Measurements from ENCODE around the gene PPFIA1.

Gene PPFIA1

DNA sequence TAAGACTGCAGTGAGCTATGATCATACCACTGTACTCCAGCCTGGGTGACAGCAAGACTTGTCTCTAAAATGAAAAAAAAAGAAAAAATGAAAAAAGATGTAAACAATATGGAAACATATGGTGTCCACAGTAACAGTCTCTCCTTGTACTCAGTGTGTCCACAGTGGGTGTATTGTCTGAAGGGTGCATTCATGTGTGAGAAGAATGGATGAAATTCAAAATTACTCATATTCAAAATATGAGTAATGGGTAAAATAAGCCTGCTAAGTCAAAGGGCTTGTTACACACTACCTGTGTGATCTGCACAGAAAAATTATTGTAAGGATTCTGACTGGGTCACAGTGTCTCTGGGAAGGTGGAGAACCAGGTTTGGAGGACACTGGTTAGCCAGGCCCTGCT, 26.9 kb downstream of the PPFIA1 start:
- DNase-seq (ENCODE audit: low spot score) = no peak

DNA sequence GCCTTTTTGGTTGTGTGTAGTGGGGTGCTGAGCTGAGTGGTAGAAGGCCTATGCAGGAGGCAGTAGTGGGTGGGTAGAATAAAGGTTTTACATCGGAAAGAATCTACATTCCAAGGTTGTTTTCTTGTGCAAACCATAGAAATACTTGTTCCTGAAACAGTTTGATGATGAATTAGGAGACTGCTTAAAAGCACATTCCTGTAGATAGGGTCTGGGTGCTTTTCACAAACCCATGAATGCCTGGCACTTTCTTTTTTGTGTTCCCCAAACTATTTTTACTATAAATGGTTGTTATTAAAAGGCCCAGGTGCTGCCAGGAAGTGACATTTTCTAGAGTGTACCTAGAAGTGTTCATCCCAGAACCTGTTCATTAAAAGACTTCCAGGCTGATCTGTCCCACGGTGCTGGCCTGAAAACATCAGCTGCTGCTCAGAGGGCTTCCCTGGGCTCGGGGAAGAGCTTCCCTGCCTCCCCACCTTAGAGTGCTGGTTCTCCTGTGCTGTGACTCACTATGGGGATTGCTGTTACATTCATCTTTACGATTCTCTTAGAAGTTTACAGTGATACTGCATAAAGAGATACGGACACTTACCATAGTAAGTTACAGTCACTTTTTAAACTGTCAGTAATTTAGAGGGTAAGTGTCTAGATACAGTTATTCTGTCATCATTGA, 27.9 kb downstream of the PPFIA1 start:
- DNase-seq (ENCODE audit: low spot score) = no peak

DNA sequence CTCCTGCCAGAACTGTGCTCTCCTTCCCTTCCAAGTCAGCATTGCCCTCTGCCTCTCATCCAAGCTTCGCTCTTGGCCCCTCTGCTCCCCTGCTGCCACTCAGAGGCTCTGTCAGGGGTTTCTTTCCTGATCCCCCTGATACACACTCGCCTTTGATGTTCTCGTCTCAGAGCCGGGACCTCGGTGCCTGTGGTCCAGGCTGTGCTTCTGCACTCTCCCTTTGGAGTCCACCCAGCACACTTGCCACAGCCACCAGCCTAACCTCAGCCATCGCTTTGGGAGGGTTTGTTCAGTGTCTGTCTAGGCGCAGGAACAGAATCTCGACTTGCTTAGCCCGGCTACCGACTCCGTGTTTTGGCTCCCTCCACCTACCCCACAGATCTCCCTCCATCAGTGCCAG, 29.1 kb downstream of the PPFIA1 start:
- no peak for DNase-seq (ENCODE audit: low spot score)

DNA sequence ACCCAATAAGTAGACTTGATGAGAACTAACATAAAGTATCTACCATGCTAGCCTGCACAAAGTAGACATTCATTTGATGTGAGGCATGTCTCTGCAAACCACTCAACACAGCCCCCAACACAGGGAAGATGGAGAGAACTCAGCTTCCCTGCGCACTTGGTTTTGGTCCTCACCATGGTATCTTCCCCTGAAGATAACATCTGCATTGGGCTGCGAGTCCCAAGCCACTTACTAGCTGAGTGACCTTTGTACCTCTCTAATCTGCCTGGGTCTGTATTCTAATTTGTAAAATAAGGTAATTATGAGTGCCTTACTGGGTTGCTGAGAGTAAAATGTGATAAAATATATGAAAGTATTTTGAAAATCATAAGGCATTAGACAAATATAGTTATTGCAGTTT, 30.7 kb downstream of the PPFIA1 start:
- DNase-seq (ENCODE audit: low spot score) = no peak

DNA sequence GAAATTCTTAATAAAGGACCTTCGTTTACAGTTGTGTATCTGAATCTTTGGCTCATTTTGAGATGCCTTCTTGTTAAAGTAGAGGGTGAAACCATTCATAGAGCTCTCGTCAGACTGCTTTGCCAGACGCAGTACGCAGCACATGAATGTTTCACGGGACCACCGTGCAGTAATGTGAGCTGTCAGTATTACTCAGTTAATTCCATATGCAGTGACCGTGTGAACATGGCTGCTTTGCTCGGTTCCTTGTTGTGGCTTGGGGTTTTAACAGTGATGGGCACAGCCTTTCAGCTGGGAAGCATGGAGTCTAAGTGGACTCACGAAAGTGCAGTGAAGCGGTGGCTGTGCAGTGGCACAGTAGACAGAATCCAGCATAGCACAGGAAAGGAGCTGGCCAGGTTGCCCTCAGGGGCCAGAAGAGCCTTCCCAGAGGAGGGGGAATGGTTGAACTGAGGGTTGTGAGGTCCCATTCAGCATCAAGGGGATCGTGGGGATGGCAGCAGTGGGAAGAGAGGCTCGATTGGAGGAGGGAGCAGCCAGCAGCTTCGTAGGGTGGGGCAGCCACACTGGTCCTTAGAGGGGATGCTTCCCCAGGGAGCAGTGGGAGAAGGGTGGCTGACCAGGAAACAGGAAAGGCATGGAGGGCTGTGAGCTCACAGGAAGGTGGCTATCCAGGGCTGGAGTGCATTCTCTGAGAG, 31.4 kb downstream of the PPFIA1 start:
- no peak for DNase-seq (ENCODE audit: low spot score)

DNA sequence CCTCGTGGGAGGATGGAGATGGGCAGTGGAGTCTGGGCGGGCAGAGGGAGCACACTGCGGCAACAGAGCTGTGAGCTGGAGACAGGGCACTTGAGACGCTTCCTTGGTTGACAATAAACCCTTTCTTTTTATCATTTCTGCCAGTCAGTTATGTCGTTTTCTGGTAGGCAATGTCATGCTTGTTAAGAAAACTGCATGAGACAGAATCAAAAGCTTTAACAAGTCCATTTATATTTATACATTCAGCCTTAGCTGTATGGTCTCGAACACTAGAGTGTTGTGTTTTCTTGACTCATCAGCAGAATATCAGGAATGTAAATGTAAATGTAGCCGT, 31.9 kb downstream of the PPFIA1 start:
- no peak for DNase-seq (ENCODE audit: low spot score)

DNA sequence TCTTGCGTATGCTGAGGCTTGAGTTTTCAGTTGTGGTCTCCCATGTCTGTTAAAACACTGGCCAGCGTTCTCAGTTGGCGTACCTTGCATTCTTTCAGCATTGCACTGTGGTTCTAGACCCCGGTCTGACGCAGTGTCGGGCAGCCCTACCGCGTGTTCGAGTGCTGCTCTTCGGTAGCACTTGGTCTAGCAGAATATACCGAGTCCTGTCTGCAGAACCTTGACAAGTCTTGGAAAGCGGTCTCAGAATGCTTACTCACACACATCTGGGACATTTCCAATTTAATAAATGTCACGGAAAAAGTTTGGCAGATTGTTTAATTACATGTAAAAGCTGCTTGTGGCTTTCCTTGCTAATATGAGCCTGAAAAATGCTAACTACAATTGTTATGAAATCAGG, 32.6 kb downstream of the PPFIA1 start:
- DNase-seq (ENCODE audit: low spot score) = no peak

DNA sequence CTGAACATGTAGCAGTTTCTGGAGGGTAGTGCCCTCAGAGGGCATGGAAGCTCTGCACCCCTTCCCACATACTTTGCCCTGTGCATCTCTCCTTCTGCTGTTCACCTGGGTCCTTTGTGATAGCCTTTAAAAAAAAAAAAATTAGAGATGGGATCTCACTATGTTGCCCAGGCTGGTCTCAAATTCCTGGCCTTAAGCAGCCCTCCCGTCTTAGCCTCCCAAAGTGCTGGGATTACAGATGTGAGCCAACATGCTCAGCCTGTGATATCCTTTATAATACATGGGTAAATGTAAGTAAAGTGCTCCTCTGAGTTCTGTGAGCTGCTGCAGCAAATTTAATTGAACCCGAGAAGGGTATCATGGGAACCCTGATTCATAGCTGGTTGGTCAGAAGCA, 33.7 kb downstream of the PPFIA1 start:
- no peak for DNase-seq (ENCODE audit: low spot score)

DNA sequence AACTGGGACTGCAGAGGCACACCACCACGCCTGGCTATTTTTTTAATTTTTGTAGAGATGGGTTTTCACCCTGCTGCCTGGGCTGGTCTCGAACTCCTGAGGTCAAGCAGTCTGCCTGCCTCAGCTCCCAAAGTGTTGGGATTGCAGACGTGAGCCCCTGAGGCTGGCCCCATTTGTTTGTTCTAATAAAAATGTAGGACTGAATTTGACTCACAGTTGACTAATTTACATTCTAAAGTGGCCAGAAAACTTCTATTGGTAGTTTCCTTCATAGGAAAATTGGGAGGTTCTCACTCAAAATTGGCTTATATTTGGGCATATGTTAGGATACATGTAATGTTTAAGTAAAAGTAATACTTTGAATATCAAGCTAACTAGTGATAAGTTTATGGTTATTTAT, 35.0 kb downstream of the PPFIA1 start:
- DNase-seq (ENCODE audit: low spot score) = no peak

DNA sequence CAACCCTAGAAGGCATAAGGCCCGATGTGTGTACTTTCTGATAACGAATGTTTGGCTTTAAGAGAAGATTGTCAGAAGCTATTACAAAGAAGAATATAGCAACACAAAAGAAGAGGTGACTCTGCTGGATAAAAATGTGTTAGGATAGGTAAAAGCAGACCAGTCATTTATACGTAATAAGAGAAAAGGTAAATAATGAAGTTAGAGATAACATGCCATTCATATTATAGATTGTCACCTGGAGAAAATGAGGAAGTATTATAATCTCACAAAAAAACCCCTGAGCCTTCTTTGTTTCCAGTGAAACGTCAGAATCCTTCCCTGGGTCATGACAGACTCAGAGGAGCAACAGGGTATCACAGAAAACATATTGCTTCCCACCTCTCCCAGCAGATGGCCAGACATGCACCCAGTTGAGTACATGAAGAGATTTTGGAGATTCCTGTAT, 36.1 kb downstream of the PPFIA1 start:
- no peak for DNase-seq (ENCODE audit: low spot score)

DNA sequence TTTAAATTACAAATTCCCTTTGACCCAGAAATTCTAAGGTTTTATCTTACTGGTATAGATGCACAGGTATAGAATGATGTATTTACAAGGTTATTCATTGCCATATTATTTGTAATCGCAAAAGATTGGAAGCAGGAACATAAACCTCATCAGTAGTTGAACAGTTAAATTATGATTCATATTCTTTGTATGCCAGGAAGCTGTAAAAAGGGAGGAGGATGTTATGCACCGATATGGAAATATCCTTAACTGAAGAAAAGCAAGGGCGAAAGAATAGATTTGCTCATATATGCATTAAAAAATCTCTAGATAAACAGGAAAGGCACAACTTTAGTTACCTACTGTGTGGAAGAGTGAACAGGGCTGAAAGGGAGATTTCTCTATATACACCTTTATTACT, 36.7 kb downstream of the PPFIA1 start:
- no peak for DNase-seq (ENCODE audit: low spot score)

DNA sequence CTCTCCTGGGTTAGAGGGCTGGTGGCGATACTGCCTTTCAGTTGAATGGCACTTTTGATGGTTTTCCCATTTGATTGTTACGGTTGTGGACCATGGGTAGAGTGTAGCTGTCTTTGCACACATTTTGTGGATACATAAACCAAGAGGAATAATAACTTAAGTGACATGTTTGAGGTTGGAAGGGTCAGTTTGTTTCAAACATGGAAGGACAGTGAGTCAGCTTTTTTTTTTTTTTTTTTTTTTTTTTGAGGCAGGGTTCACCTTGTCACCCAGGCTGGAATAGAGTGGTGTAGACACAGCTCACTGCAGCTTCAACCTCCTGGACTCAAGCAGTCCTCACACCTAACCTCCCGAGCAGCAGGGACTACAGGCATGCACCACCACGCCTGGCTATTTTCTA, 41.1 kb downstream of the PPFIA1 start:
- no peak for DNase-seq (ENCODE audit: low spot score)

DNA sequence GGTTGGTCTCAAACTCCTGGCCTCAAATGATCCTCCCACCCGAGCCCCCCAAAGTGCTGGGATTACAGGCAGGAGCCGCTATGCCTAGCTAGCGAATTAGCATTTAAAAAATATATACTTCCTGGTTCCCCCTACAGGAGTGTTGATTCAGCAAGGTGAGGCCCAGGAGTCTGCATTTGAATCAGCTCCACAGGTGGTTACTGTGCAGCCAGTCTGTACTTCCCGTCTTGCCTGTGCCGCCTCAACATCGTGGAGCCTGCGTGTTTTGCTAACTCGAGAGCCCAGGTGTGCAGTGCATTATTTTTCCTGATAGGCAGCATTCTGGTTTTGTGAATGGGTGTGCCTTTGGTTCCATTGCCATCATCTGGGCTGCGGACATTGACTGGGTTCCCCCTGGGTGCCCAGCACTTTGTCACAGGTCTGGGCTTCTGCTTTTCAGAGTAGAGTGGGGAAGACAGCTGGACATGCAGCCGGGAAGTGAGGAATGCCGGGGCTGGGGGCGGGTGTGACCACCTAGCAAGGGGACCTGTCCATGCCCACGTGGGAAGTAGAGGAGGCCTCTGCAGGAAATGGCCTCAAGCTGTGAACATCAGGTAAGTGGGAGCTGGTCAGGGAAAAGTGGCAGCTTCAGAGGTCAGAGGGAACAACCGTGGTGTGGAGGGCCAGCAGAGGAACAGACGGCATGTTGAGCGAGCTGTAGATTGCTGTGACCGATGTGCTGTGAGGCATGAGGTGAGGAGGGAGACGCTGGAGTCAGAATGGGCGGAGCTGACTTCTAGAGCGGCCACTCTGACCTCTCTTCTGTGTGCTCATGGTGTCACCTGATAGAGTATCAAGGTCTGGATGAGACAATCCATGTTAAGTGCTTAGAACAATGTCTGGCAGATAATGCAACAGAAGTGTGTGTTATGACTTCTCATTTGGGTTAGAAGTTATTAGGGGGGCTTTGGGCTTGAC, 42.2 kb downstream of the PPFIA1 start:
- DNase-seq (ENCODE audit: low spot score) = no peak

DNA sequence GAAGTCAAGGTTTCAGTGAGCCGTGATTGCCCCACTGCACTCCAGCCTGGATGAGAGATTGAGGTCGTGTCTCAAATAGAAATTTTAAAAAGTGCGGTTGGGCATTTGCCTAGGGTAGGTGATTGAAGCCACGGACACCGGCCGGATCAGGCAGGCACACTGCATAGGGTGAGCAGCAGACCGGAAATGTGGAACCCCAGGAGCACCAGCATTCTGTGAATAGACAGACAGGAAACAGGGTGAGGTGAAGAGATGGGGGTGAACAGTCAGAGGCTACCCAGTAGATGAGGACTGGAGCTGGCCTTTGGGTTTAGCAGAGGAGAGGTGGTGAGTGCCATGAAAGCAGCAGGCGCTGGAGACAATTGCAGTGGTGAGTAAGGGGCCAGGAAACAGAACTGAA, 43.5 kb downstream of the PPFIA1 start:
- no peak for DNase-seq (ENCODE audit: low spot score)

DNA sequence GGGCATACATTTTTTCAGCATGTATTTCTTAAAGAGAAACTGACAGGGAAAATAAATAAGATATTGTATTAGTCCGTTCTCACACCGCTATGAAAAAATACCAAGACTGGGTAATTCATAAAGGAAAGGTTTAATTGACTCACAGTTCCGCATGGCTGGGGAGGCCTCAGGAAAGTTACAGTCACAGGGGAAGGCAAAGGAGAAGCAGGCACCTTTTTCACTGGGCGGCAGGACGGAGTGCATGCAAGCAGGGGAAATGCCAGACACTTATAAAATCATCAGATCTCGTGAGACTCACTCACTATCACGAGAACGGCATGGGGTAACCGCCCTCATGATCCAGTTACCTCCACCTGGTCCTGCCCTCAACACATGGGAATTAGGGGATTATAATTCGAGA, 44.2 kb downstream of the PPFIA1 start:
- DNase-seq (ENCODE audit: low spot score) = no peak

DNA sequence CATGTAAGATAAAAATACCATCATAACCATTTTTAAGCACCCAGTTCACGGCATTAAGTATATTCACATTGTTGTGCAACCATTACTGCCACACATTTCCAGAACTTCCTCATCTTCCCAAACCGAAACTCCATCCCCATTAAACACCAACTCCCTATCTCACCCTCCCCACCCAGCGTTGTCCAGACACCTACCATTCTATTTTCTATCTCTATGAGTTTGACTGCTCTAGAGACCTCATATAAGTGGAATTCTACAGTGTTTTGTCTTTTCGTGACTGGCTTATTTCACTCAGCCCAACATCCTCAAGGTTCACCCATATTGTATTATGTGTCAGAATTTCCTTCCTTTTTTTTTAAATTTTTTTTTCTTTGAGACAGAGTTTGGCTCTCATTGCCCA, 45.2 kb downstream of the PPFIA1 start:
- DNase-seq (ENCODE audit: low spot score) = no peak

DNA sequence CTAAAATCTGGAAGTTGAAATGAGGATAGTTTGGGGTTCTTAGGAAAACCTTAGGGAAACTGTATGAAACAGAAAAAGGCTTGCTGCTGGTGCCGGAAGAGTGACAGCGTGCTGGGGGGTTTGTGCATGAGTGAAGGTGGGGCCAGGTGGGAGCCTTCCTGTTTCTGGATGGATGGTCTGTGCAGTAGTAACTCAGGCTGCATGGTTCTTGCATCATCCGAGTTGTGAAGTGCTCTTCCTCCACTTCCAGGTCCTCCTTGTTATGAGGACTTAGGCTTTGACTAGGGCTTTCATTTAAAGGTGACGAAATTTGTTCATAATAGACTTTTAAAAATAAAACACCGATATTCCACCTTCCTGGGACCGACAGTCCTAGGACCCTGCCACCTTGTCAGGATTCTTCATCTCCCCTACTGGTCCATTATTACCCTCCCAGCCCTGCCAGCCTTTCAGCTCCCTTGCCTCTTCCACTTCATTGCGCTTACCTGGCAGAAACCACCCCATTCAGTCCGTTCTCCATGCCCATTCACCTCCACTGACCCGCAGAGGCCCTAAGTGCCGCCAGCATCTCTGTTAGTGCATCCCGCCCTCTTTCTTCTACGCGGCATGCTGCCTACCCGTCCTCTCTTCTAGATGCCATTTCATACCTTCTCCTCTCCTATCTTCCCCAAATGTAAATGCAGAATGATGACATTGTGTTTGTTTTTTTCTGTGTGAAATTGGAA, 47.3 kb downstream of the PPFIA1 start:
- no peak for DNase-seq (ENCODE audit: low spot score)

DNA sequence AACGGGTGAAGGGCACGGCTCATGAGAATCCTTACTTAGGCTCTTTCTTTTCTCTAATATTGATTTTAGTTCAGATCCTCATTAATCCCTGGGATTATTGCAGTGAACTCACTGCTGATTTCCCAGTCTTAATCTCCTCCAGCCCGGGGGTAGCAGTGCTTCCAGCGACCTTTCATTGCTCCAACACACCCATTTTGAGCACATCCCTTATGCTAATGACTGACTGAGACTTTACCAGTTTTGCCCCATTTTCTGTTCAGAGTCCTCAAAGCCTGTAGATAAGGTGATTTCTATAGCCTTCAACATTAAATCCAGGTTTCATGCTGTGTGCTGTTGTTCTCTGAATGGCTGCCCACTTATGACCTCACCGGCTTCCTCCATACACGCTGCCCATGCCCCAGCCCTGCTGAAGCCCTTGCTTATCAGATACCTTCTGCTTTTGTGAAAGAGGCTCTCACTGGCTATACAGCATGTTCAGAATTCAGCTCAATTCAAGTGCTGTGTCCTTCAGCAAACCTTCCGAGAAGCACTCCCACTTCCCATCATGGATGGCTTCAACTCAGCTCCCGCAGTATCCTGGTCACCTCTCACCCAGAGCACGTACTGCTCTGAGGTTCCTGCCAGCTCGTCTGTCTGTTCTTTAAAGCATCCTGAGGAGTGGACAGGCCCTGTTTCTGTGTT, 49.0 kb downstream of the PPFIA1 start:
- DNase-seq (ENCODE audit: low spot score) = no peak

DNA sequence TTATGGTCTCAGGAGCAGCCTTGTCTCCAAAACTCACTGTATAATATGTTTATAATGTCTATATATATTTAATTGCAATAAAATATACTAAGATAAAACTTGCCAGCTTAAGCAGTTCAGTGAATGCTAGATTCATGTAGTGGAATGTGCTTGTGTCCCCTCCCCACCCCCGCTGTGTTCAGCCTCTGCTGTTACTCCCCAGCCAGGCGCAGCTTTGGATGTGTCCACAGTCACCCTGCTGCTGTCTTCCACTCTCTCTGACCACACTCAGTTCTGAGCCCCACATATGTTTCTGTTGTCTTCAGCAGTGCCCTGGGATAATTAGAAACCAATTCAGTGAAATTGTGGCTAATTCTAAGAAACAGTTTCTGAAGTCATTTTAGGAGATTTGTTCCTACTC, 52.2 kb downstream of the PPFIA1 start:
- no peak for DNase-seq (ENCODE audit: low spot score)

DNA sequence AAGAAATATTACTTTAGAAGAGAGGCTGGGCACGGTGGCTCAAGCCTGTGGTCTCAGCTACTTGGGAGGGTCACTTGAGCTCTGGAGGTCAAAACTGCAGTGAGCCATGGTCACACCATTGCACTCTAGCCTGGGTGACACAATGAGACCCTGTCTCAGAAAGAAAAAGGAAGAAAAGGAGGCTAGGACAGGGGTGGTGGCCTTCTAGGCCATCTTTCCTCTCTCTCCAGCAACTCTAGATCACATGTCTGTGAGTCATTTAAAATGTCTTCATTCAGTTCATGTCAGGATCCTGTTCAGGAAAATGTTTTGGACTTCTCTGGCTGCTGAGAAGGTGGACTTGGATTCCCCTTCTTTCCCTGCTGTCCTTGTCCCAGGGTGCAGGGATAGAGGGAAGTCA, 53.3 kb downstream of the PPFIA1 start:
- no peak for DNase-seq (ENCODE audit: low spot score)

DNA sequence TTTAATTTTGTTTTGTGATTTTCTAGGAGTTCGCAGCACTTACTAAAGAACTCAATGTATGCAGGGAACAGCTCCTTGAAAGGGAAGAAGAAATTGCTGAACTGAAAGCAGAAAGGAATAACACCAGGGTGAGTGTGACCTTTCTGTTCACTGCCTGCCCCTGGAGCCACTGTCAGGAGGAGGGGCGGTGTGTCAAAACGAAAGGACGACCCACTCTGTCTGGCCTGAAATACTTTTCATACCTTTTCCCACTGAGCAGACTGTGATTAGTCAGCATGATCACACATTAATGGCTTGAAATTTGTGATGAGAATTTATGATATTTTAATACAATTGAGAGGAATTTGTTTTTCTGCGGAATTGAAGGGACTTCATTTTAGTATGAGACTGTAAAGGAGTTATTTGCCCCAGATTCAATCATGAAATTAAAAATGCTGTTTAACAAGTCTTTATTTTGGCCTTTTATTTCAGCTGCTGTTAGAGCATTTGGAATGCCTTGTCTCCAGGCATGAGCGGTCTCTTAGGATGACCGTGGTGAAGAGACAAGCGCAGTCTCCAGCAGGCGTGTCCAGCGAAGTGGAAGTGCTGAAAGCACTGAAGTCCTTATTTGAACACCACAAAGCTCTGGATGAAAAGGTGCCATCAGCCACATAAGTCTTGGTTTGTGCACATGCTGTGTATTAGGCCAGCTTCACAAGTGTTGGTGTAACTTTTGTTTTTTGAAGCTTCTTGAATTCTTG, 54.1 kb downstream of the PPFIA1 start:
- DNase-seq (ENCODE audit: low spot score) = no peak

Data from globus pallidus (tissue), 1 donor.